ENCODE results near the gene BICD2.

Gene BICD2

DNA sequence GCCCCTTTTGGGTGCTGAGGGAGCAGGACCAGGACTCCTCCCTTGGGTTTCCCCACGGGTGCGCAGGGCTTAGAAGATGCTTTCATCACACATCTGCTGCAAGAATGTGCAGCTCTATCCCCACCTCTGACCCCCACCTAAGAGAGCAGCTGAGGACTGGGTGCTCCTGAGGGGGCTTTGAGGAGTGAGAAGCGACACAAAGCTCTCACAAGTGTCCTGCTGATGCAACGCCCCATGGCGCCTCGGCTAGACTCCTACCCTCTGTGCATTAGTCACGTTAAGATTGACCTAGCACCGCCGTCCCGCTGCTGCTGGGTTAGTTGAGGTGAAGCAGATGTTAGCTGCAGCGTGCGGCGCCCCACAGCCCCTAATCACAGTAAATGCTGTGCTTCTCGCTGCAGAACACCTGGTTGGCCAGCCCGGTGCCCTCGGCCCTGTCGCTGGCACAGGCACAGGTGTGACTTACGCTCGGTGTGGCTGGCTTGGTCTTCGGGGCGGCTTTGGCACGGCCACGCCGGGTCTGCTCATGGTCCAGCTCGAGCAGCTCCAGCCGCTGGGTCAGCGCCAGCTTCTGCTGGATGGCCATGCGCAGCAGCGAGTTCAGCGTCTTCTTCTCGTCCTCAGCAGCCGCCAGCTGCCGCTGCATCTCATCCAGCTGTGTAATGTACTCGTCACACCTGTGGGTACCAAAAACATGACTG is 49.7 kb downstream of the BICD2 start:
- no peak for ATAC-seq
- no peak for DNase-seq

DNA sequence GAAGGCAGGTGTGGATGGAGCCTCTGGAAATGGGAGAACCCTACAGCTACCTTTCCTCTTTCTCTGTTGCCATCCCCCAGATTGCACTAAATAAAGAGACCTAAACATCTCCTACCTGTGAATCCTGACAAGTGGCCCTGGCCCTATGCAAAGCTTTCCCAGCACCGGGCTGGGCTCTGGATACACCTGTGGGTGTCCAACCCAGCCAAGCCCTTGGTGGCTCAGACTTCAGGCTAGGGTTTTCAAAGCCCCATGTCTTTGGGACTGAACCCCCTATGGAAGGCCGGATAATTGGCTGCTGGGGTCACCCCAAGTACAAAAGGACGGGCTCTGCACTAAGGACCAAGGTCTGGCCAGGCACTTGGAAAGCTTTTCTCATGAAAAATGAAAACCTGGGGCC is 50.6 kb downstream of the BICD2 start:
- ATAC-seq (no peak), DNase-seq (no peak)

DNA sequence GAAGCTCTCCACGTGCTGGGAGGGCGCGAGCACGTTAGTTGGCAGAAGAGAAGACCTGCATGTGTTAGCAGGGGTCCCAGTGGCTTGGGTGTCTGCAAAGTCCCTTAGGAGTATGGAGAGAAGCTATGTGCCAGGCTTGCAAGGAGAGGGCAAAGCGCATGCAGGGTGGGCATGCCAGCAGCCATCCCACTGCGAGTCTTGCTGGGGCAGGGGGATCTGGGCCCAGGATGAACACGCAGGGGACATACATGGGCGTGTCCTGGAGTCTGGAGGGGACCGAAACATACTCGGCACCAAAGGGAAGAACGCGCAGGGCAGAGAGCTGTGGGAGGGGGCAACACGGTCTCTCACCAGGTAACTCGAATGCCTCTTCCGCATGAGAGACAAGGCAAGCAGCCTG is 51.1 kb downstream of the BICD2 start:
- DNase-seq, result no peak

DNA sequence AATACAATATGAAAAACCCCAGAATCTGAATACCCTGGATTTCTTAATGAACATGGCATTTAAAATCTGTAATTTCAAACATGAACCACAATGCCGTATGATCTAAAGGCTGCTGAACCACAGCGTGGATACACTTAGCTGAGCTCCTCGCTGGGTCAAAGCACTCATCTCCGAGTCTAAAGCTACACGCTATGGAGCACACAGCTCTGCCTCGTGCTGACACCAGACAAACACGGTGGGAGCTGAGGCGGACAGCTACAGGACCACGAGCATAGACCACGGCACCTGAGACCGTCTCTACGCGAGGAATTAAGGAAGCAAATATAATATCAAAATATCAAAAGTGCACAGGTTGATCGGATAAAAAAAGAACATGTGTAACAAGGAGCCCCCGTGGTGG is 51.9 kb downstream of the BICD2 start:
- ATAC-seq (no peak), DNase-seq (no peak)

More for the DNA sequence above, 51.1 kb downstream of the BICD2 start:
- no peak for ATAC-seq

DNA sequence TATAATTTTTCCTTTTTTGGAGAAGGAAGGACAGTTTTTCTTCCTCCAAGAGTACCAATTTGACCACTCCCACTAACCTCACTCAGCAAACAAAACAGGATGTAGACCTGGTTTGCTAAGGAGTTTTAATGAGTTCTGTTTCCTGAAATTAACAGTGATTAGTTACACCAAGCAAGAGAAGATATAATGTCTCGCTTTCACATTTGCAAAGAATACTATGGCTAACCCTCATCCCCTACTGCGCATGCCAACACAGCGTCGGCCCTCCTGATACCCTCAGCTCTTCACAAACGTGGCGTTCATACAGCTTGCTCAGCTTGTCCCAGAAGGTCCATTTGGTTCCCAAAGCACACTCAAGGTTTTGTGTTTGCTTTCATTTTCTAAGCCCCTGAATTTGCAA is 52.8 kb downstream of the BICD2 start:
- ATAC-seq (no peak), DNase-seq (no peak)

DNA sequence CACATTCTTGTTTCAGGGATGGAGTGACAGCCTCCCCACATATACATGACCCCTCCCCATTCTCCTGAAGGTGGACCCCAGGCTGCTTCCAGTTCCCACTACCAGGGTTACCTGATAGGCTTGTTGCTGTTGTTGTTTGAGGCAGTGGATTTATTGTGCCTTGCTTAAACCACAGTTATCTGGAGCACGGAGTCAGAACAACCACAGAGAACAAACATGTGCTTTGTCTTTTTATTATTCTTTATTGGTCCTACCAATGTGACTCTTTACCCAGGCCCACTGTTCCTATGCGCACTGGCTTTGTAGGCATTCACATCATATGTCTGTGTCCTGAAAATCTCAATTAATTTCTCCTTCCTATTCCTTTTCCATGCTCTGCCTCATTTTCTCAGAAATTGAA is 53.5 kb downstream of the BICD2 start:
- no peak for DNase-seq
- ATAC-seq, result no peak

DNA sequence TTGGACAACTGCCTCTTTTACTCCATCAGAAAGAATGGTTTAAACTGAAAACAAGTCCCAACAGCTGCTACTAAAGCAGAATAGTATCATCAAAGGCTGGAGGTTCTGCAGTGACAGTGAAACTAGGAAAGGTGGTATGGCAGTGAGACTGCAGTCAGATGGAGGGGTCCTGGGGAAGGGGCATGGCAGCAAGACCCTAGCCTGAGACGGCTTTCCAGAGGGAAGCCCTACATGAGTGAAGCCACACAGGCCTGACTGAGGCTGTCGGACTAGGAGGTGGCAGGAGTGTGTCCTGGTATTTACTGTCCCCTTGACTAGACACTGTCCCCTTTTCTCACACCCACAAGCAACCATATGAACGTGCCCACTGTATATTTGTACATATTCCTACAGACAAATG is 54.3 kb downstream of the BICD2 start:
- DNase-seq (no peak), ATAC-seq (no peak)

DNA sequence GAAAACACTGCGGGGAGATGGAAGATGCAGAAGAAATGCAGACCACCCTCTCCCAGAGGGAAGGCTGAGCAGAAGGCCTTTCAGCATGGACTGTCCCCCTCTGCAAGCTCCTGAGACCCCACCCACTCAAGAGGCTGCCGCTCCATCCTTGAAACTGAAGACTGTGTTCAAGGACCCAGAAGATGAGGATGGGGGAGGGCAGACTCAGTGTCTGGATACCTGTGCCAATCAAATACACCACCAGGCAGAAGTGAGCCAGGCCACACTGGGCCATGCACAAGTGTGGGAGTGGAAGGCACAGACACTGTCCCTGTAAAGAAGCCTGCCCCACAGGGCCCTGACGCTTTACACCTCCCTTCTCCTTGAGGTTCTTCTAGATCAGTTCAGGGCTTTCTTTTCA is 54.7 kb downstream of the BICD2 start:
- no peak for ATAC-seq
- no peak for DNase-seq

DNA sequence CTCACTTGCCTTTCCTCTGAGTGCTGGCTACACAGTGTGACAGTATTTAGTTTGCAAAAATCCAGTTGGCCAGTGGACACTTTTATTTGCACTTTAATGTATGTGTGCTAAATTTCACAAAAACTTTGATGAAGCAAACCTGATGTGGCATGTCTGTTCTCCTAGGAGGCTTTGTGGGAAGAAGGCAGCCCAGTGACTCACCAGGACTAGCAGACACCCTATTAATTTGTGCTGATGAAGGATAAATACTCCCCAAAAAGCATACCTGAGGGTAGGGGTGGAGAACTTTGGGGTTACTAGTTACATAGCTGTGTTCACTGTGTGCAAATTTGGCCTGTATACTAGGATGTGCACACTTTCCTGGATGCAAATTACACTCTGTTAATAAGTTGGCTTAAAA is 55.4 kb downstream of the BICD2 start:
- no peak for DNase-seq
- no peak for ATAC-seq

DNA sequence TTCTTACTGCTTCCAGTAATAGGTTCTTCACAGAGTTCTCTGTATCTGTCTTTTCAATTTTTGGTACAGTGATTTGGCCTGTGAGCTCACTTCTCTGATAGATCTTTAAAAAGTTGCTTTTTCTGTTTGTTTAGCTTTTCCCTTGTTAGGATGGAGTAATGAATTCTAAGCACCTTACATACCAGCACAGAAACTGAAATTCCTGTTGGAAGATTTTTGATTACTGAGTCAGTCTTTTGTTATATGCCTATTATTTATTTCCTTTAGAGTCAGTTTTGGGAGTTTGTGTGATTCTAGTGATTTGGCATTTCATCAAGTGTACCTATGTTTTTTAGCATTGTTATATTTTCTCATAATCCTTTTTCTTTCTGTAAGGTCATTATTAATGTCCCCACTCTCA is 57.1 kb downstream of the BICD2 start:
- ATAC-seq, result no peak
- DNase-seq, result no peak

DNA sequence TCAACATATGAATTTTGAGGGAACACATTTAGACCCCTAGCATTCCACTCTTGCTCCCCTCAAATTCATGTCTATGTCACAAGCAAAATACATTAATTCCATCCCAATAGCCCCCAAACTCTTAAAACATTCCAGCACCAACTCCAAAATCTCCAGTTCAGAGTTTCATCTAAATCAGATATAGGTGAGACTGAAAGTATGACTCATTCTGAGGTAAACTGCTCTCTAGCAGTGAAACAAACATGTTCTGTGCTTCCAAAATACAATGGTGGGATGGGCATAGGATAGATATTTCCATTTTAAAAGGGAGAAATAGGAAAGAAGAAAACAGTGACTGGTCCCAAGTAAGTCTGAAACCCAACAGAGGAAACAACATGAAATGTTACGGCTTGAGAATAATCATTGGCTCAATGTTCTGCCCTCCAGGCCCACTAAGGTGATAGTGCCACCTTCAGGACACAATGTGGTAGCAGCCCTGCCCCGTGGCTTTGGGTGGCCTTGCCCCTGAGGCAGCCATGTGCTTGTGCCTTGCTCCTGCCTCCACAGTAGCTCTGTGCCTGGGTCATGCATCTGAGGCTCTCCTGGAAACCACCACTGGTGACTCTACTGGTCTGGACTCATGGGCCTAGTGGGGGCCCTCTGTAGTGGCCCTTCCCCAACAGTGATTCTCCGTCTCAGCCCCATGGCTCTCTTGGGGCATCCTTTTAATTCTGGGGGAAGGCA is 58.3 kb downstream of the BICD2 start:
- ATAC-seq (peak; percentile 90), DNase-seq (peak; percentile 50)

DNA sequence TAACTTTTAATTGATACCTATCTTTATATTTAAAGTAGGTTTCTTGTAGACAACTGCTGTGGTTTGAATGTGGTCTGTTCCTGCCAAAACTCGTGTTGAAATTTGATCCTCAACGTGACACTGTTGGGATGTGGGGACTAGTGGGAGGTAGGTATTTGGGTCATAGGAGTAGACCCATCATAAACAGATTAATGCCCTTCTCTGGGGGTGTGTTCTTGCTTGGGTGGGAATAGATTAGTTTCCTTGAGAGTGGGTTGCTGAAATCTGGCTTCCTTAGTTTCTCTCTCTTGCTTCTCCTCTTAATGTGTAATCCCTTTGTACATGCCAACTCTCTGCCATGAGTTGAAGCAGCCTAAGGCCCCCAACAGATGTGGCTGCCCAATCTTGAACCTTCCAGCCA is 60.1 kb downstream of the BICD2 start:
- no peak for DNase-seq
- ATAC-seq, result no peak

DNA sequence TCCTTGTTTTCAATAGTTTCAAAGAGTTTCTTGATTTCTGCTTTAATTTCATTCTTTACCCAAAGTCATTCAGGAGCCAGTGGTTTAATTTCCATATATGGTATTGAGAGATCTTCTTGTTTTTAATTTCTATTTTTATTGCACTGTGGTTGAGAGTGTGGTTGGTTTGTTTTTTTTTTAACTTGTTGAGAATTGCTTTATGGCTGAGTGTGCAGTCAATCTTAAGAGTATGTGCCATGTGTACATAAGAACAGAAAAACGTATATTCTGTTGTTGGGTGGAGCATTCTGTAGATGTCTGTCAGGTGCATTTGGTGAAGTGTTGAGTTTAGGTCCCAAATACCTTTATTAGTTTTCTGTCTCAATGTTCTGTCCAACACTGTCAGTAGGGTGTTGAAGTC is 68.0 kb downstream of the BICD2 start:
- DNase-seq, result no peak
- ATAC-seq, result no peak

DNA sequence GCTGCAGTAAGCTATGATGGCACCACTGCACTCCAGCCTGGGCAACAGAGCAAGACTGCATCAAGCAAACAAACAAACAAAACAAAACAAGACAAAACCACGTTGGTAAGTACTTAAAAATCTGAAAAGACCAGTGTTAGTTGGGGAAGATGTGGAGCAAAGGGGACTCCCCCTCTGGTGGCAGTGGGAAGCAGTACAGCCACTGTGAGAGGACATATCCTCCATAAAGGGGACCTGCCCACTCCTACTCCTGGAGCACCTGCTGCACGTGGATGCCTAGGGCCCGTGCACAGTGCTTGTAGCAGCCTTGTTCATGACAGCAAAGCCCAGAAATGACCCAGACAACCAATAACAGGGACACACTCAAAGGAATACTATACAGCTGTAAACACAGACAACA is 77.7 kb downstream of the BICD2 start:
- DNase-seq (no peak), ATAC-seq (no peak)

DNA sequence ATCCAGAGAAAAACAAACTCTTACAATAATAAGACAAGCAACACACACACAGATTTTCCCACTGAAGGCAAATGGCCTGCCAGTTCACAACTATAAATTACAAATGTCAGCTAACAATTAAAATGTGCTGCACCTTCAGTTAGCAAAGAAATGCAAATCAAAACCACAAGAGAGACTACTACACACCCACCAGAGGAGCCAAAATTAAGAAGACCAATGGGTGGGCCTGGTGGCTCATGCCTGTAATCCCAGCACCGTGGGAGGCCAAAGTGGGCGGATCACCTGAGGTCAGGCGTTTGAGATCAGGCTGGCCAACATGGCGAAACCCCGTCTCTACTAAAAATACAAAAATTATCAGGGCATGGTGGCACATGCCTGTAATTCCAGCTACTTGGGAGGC is 79.6 kb downstream of the BICD2 start:
- DNase-seq (no peak), ATAC-seq (no peak)

DNA sequence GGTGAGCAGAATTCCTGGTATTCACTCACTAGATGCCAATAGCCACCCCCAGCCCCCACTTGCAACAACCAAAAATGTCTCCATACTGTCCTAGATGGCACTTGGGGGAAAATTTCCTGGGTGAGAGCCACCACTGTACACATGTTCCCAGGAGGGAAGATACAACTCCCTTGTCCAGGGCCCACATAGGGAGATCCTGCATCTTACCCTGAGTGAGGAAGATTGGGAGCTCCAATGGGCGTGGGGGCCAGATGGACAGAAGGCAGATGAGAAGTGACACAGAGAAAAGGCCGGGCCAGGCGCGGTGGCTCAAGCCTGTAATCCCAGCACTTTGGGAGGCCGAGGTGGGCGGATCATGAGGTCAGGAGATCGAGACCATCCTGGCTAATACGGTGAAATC is 82.4 kb downstream of the BICD2 start:
- no peak for ATAC-seq
- DNase-seq, result no peak

DNA sequence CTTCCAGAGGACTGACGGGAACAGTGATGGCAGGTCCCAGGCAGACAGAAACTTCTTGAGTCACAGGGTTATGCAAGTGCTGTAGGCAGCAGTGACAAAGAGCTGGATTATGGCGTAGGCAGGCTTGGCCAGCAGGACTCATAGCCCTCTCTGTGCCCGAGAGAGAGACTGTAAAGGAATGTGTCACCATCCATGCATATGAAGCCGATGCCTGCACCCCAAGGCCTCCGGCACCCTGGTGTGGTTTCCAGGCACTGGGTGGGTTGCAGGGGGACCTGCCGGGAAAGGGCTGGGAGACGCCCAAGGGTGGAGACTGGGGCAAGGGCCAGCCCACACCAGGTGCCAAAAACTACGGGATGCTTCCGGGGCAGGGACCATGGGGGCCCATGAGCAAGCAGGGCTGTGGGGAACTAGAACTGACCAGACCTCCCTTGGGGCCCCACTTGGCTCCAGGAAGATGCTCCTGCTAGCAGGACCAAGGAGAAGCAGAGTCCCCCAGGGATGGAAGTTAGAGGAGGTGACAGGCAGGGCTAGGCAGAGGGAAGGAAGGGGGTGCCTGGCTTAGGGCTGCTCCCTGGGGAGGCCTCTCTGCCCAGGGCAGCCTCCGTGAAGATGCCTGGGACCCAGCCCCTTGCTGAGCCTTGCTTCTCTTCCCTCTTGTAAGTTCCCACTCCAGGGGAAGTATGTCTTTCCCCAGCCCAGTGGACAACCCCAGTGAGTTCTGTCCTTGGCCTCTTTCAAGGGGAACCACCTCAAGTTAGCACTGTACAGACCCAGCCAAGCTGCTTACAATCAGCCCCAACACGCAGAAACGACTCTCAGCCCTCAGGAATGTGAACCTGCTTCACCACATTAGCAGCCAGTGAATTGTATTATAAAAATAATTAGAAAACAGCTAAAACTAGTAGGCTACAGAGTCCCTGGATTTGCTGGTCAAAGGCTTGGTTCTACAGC is 84.2 kb downstream of the BICD2 start:
- no peak for DNase-seq
- no peak for ATAC-seq

DNA sequence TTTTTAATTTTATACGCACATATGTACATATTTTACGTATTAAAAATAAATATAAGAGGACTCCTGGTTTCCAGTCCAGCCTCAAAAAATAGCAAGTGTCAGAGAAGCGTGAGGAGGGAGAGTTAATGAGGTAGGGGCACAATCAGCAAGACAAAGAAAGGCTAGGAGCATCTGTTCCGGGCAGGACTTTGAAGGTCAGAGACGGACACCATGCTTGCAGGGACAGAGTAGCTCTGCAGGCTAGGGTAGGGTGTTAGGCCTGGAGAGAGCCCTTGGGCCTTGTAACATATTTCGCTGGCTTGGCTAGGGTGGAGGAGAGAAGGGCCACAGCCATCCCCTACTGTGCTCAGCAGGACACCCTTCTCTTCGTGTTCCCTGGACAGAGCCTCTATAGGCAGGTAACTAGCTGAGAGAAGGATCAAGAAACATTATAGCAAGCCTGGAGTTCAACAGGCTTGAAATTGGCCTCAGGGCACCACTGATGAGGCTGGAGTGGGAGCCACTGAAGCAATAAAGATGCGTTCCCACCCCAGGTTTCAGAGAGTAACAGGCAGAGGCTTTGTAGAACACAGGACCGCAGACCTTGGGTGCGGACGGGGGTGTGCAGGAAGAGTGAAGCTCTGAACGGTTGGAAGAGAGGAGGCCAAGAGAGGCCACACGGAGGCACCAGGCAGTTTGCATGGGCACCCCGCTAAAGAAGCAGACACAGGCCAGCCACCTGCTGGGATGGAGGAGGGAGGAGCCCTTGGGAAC is 85.0 kb downstream of the BICD2 start:
- ATAC-seq (no peak), DNase-seq (no peak)

DNA sequence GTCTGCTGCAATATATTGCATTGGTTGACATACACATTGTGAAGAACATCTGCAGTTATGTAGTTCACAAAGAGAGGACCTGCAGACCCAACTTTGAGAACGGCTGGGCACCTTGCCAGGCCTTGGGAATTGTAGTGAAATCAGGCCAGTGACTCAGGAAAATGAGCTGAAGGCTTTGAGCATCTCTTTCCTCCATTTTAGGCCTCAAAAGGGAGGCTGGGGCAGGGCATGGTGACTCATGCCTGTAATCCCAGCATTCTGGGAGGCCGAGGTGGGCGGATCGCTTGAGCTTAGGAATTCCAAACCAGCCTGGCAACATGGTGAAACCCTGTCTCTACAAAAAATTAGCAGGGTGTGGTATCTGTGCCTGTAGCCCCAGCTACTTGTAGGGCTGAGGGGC is 93.3 kb downstream of the BICD2 start:
- no peak for ATAC-seq
- no peak for DNase-seq

DNA sequence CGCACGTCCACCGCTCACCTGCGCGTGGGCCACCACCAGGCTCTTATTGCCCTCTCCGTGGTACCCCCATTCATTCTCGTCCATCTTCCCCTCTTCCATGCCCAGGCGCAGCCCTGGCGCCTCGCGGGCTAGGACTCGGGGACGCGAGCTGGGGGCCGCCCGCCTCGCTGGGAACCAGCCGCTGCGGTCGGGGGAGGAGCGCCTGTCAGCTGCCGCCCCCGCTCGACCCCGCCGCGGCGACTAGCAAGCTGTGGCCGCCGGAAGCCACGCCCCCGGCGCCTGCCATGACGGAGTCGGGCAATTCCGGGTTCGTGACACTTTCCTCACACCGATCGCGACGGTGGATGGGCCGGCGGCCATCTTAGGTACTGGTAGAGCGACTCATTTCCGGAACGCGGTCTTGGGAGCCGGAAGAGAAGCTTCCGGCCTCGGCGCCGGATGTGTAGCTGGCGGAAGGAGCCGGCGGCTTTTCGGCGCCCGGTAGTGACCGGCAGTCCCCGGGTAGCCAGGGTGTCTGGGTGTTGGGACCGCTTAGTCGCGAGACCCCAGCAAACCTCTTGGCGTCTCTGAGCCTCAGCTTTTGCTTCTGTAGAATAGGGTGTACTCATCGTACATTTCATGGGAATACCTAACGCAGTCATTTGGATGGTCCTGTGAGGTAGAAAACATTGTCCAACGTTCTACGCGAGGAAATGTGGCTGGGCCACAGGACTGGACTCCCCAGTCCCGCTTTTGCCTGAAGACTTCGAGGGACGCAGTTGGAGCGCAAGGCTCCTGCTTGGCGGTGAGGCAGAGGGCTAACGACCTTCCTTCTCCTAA is 94.5 kb downstream of the BICD2 start, which contains the start of gene IPPK:
Gene IPPK (minus strand): TSS at position 242 of the 819 bp plus-strand sequence. CDS start 143 bp downstream, at position 99.
- DNase-seq, result peak; percentile 98
- peak; percentile 95 for ATAC-seq

DNA sequence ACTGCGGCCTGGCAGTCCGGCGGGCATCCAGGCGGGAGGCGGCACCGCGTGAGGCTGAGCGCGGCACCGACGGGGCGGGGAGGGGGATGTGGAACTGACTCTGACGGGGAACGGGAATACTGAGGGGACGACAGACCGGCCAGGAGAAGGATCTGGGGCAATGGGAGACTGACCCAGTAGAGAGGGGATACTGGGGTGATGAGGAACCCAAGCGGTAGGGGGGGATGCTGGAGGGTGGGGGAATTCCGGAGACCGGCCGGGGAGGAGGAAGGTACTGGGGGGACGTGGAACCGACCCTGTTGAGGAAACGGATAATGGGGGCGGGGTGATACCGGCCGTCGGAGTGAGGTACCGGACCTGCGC is 95.1 kb downstream of the BICD2 start:
- DNase-seq, result peak; percentile 48
- ATAC-seq, result peak; percentile 10

All from stimulated activated naive CD8-positive, alpha-beta T cell treated with anti-CD3 and anti-CD28 coated beads, Interleukin-15, Interleukin-2, amounts not matched to agents 100 U/mL and 50 U/mL, for 24 hours (primary cell).